LNCAP (cell line): ENCODE results near the gene CRYBB3.
A peak's percentile ranks its signal among the peaks of the same experiment; 100 is the strongest.

Source experiments
- CTCF ChIP-seq: fragments of 450-650 bp; IDR thresholded peaks from 2 replicates; pipeline ENCODE4 v1.5.1; 2017; ENCODE audit warnings: mild to moderate bottlenecking

CRYBB3 gene

GRCh38 chr22:25228822-25229221, 29.2 kb downstream of the CRYBB3 start:
- no peak for TF ChIP-seq CTCF

DNA sequence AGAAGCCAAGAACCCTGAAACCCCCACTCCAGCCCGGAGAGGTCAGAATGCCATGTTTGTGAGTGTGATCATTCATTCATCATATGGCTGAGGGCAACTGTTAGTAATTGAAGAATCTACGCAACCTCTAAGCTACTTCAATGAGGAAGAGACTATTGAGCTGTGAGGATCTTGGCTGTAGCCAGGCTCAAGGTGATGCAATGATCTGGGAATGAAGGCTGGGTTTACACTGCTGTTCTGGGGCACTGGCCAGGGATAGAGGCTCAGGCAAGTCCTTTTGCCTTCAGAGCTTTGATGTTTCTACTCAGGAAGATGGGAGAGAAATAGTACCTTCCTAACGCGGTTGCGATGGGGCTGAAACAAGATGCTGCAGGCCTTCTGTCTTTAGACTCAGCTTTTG, 32.6 kb downstream of the CRYBB3 start:
- TF ChIP-seq CTCF = no peak

DNA sequence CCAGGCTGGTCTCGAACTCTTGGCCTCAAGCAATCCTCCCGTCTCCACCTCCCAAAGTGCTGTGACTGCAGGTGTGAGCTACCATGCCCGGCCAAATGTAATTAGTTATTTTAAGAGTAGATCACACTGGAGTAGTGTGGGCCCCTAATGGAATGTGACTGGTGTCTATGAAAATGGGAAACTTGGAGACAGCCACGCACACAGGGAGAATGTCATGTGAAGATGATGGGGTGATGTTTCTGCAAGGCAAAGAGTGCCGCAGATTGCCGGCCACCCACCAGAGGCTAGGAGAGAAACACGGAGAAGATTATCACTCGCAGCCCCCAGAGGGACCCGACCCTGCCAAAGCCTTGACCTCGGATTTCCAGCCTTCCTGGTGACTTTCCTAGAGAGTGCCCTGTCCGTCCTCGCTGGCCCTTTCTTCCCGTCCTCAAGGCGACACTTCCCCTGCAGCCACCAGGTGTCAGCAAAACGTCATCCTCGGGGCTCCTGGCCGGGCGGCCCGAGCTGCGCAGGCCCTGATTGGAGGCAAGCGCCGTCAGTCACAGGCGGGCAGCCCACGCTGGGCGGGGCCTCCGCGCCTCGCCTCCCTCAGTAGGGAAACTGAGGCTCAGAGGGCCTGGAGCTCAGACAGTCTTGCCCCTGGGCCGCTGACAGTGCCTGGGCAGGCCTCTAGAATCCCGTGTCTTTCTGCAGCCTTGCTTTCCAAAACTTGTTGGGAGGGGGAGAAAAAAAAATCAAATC, 36.1 kb downstream of the CRYBB3 start:
- peak; percentile 83 for TF ChIP-seq CTCF

DNA sequence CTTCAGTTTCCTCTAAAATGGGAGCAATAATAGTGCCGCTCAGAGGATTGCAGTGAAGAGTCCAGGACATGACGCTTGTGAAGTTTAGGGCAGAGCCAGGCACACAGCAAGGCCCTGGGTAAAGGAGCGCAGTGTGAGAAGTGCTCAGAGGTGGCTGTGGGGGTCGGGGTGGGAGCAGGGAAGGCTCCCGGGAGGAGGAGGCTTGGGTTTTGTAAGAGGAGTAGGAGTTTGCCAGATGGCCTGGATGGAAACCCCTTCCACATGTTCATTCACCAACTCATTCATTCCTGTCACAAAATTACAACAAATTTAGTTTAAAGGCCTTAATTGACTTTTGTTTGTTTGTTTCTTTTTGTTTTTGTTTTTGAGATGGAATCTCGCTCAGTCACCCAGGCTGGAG, 36.8 kb downstream of the CRYBB3 start:
- no peak for TF ChIP-seq CTCF

- no peak for TF ChIP-seq CTCF
Observed at GRCh38 chr22:25237503-25237902, 37.8 kb downstream of the CRYBB3 start.
